Measurements from ENCODE around the gene MGAT5. TPM values are rescaled to one million over a fixed set of nuclear protein-coding genes. Genes with fewer than 3 reads are reported as not detected.
A peak's percentile ranks its signal among the peaks of the same experiment; 100 is the strongest.

Gene MGAT5
- total and polyA plus RNA-seq, 8 donors, result 2.9 to 36.9 (median 19.6) TPM

- no peak for ATAC-seq
- H3K27ac ChIP-seq, result no peak overlapping the region
- no peak overlapping the region for H3K4me3 ChIP-seq
- no peak for TF ChIP-seq CTCF (IDR thresholded peaks at IDR 0.05)
- DNase-seq, result no peak
- H3K4me1 ChIP-seq, result peaks cover 0 to 8% (median 1%) of the 10 kb centered on the region in 3 donors
- intact Hi-C loops (cut with DNase I), result loop anchor here in 2 of 3 donors (5.0 to 10.0 kb wide), 3 partner anchors 242 to 444 kb away; no protein-coding TSS in a partner anchor
- FAIRE-seq, result no peak
- 93 to 96% methylated on average over 11 of the region's 11 CpGs for WGBS, 2 donors
- no peaks in the 10 kb centered on the region for H3K27me3 ChIP-seq
- no peaks in the 10 kb centered on the region for H3K9me3 ChIP-seq
- no peaks in the 10 kb centered on the region for H3K36me3 ChIP-seq
Measured at GRCh38 chr2:134462791-134463698, 209.2 kb downstream of the MGAT5 start.

GRCh38 chr2:134463699-134464022, 209.8 kb downstream of the MGAT5 start:
- H3K27me3 ChIP-seq, result no peaks in the 10 kb centered on the region
- intact Hi-C loops (cut with DNase I), result loop anchor here in 2 of 3 donors (5.0 to 10.0 kb wide), 3 partner anchors 241 to 444 kb away; no protein-coding TSS in a partner anchor
- no peaks in the 10 kb centered on the region for H3K36me3 ChIP-seq
- no peak overlapping the region for H3K27ac ChIP-seq
- H3K4me1 ChIP-seq, result peaks cover 0 to 6% (median 0%) of the 10 kb centered on the region in 3 donors
- DNase-seq, result no peak
- TF ChIP-seq CTCF (IDR thresholded peaks at IDR 0.05), result no peak
- no peak for ATAC-seq
- WGBS, 2 donors, result 90 to 97% methylated on average over 7 of the region's 7 CpGs
- no peak for FAIRE-seq
- H3K4me3 ChIP-seq, result no peak overlapping the region
- no peaks in the 10 kb centered on the region for H3K9me3 ChIP-seq

- no peak for DNase-seq
- no peaks in the 10 kb centered on the region for H3K9me3 ChIP-seq
- no peak for TF ChIP-seq CTCF (IDR thresholded peaks at IDR 0.05)
- peak in 2 of 4 donors; percentile 36 to 55 for ATAC-seq
- no peaks in the 10 kb centered on the region for H3K27me3 ChIP-seq
- peaks cover 0 to 6% (median 0%) of the 10 kb centered on the region in 3 donors for H3K4me1 ChIP-seq
- H3K4me3 ChIP-seq, result no peak overlapping the region
- no peak for FAIRE-seq
- intact Hi-C loops (cut with DNase I), result loop anchor here in 2 of 3 donors (10.0 kb wide), 2 partner anchors 239 to 439 kb away; no protein-coding TSS in a partner anchor
- 56 to 61% methylated on average over 6 of the region's 6 CpGs for WGBS, 2 donors
- H3K36me3 ChIP-seq, result no peaks in the 10 kb centered on the region
- peak overlapping the region in 2 of 4 donors; percentile 1 to 23 for H3K27ac ChIP-seq
Measured at GRCh38 chr2:134465228-134466105, 211.6 kb downstream of the MGAT5 start.

GRCh38 chr2:134466141-134466540, 212.3 kb downstream of the MGAT5 start:
- H3K4me3 ChIP-seq, result no peak overlapping the region
- WGBS, 2 donors, result 41 to 48% methylated on average over 3 of the region's 3 CpGs
- FAIRE-seq (no peak), ATAC-seq (peak; percentile 55 to 77 (median 68)), DNase-seq (no peak)
- no peaks in the 10 kb centered on the region for H3K27me3 ChIP-seq
- H3K27ac ChIP-seq, result peak overlapping the region in 1 of 4 donors; percentile 23
- TF ChIP-seq CTCF (IDR thresholded peaks at IDR 0.05), result peak in 3 of 4 donors; percentile 19 to 23 (median 22)
- intact Hi-C loops (cut with DNase I), result loop anchor here in 2 of 3 donors (10.0 kb wide), 2 partner anchors 239 to 439 kb away; no protein-coding TSS in a partner anchor
- no peaks in the 10 kb centered on the region for H3K36me3 ChIP-seq
- no peaks in the 10 kb centered on the region for H3K9me3 ChIP-seq
- peaks cover 0 to 6% (median 0%) of the 10 kb centered on the region in 3 donors for H3K4me1 ChIP-seq

All from pancreas (tissue), 10 donors.